ENCODE measurements around the gene ILDR1.

ILDR1 gene

GRCh38 chr3:122023335-122023910 lies 1.4 kb upstream of the ILDR1 start:
- no peak for DNase-seq (ENCODE audit: low read depth)
- no peak overlapping the region for H3K4me3 ChIP-seq (ENCODE audit: low read depth, low read length)

- DNase-seq (ENCODE audit: low read depth) = no peak
These were observed 1.0 kb downstream of the ILDR1 start for GRCh38 chr3:122021037-122021436.

GRCh38 chr3:122019493-122019892 lies 2.6 kb downstream of the ILDR1 start:
- DNase-seq (ENCODE audit: low read depth) = no peak

More at GRCh38 chr3:122021037-122021436, 1.0 kb downstream of the ILDR1 start:
- no peak overlapping the region for H3K4me3 ChIP-seq (ENCODE audit: low read depth, low read length)

GRCh38 chr3:122014741-122015140 lies 7.3 kb downstream of the ILDR1 start:
- H3K4me3 ChIP-seq (ENCODE audit: low read depth, low read length) = no peak overlapping the region
- DNase-seq (ENCODE audit: low read depth) = no peak

More at GRCh38 chr3:122019493-122019892, 2.6 kb downstream of the ILDR1 start:
- no peak overlapping the region for H3K4me3 ChIP-seq (ENCODE audit: low read depth, low read length)

GRCh38 chr3:122013448-122013925 lies 8.6 kb downstream of the ILDR1 start:
- H3K4me3 ChIP-seq (ENCODE audit: low read depth, low read length) = no peak overlapping the region
- no peak for DNase-seq (ENCODE audit: low read depth)

GRCh38 chr3:122012821-122013220 lies 9.2 kb downstream of the ILDR1 start:
- no peak for DNase-seq (ENCODE audit: low read depth)
- no peak overlapping the region for H3K4me3 ChIP-seq (ENCODE audit: low read depth, low read length)

- DNase-seq (ENCODE audit: low read depth) = no peak
These were observed 10.7 kb downstream of the ILDR1 start for GRCh38 chr3:122011396-122011795.

GRCh38 chr3:122010506-122010905 lies 11.5 kb downstream of the ILDR1 start:
- H3K4me3 ChIP-seq (ENCODE audit: low read depth, low read length) = no peak overlapping the region
- no peak for DNase-seq (ENCODE audit: low read depth)

More at GRCh38 chr3:122011396-122011795, 10.7 kb downstream of the ILDR1 start:
- H3K4me3 ChIP-seq (ENCODE audit: low read depth, low read length) = no peak overlapping the region

- no peak overlapping the region for H3K4me3 ChIP-seq (ENCODE audit: low read depth, low read length)
- DNase-seq (ENCODE audit: low read depth) = no peak
These were observed 13.9 kb downstream of the ILDR1 start for GRCh38 chr3:122008166-122008565.

- no peak for DNase-seq (ENCODE audit: low read depth)
- no peak overlapping the region for H3K4me3 ChIP-seq (ENCODE audit: low read depth, low read length)
These were observed 15.8 kb downstream of the ILDR1 start for GRCh38 chr3:122006267-122006666.

- H3K4me3 ChIP-seq (ENCODE audit: low read depth, low read length) = no peak overlapping the region
- no peak for DNase-seq (ENCODE audit: low read depth)
These were observed 17.0 kb downstream of the ILDR1 start for GRCh38 chr3:122004991-122005565.

- no peak overlapping the region for H3K4me3 ChIP-seq (ENCODE audit: low read depth, low read length)
- DNase-seq (ENCODE audit: low read depth) = no peak
These were observed 17.9 kb downstream of the ILDR1 start for GRCh38 chr3:122004107-122004506.

GRCh38 chr3:122003606-122004005 lies 18.4 kb downstream of the ILDR1 start:
- DNase-seq (ENCODE audit: low read depth) = no peak
- no peak overlapping the region for H3K4me3 ChIP-seq (ENCODE audit: low read depth, low read length)

- no peak overlapping the region for H3K4me3 ChIP-seq (ENCODE audit: low read depth, low read length)
- DNase-seq (ENCODE audit: low read depth) = no peak
These were observed 18.9 kb downstream of the ILDR1 start for GRCh38 chr3:122003112-122003511.

- H3K4me3 ChIP-seq (ENCODE audit: low read depth, low read length) = no peak overlapping the region
- no peak for DNase-seq (ENCODE audit: low read depth)
These were observed 19.4 kb downstream of the ILDR1 start for GRCh38 chr3:122002611-122003010.

GRCh38 chr3:122001892-122002291 lies 20.2 kb downstream of the ILDR1 start:
- no peak overlapping the region for H3K4me3 ChIP-seq (ENCODE audit: low read depth, low read length)

GRCh38 chr3:122000936-122001605 lies 21.0 kb downstream of the ILDR1 start:
- no peak overlapping the region for H3K4me3 ChIP-seq (ENCODE audit: low read depth, low read length)
- DNase-seq (ENCODE audit: low read depth) = no peak

More at GRCh38 chr3:122001892-122002291, 20.2 kb downstream of the ILDR1 start:
- DNase-seq (ENCODE audit: low read depth) = no peak

GRCh38 chr3:121999931-122000330 lies 22.1 kb downstream of the ILDR1 start:
- H3K4me3 ChIP-seq (ENCODE audit: low read depth, low read length) = no peak overlapping the region
- DNase-seq (ENCODE audit: low read depth) = no peak

- no peak overlapping the region for H3K4me3 ChIP-seq (ENCODE audit: low read depth, low read length)
- DNase-seq (ENCODE audit: low read depth) = no peak
These were observed 23.2 kb downstream of the ILDR1 start for GRCh38 chr3:121998611-121999473.
